K562 (cell line): ENCODE data around the gene SLC16A9. TPM values are rescaled to one million over a fixed set of nuclear protein-coding genes. Genes with fewer than 3 reads are reported as not detected.
A peak's percentile ranks its signal among the peaks of the same experiment; 100 is the strongest.

Source experiments
- ATAC-seq: fragments of 200-7000 bp; cut with Tn5 transposase; 3 replicates; pipeline ENCODE4 v1.9.1; 2020; ENCODE audit warnings: moderate library complexity
- BruUV-seq: library from RNA; stranded (reverse); fragments of 400-500 nt; replicated peaks from 2 replicates; lab custom pipeline; 2021; lab: Mats Ljungman, UMichigan
- CTCF ChIA-PET: fragments of 300-600 bp; formaldehyde crosslinking; extraction: SDS; loops from one replicate; lab custom pipeline; 2021; ENCODE audit warnings: low intra/inter-chr PET ratio; lab: Yijun Ruan, JAX
- POLR2A ChIA-PET: fragments of 300-600, 350-650 bp; sonication (Branson Sonifier 250); formaldehyde crosslinking; extraction: SDS; loops from one replicate; lab custom pipeline; 2021; ENCODE audit warnings: antibody characterized with exemption, inconsistent platforms; lab: Yijun Ruan, JAX
- DNase-seq, 4 experiments: peaks; one replicate each; pipeline versions ENCODE4 v3.0.0 to v3.0.0-alpha.2; 2011 to 2018; ENCODE audit warnings: low spot score in 3 of 4, mixed read lengths in 3 of 4; ENCODE audit errors: extremely low read depth in 1 of 4
- FAIRE-seq: peaks from 2 replicates; lab custom pipeline; 2011; peaks lifted over from hg19 to GRCh38; lab: Jason Lieb, UNC
- H2AFZ ChIP-seq: 2 replicates; pipeline ENCODE4 v1.6.0; 2011; ENCODE audit warnings: low read depth, low read length, control low read depth, inconsistent platforms
- H3K27ac ChIP-seq: fragments of 200-600 bp; 3 replicates; pipeline ENCODE4 v1.8.0; 2011; ENCODE audit warnings: low read depth, mild to moderate bottlenecking, control low read depth, inconsistent platforms, low read length, moderate library complexity, mixed read lengths; ENCODE audit errors: extremely low read depth
- H3K27me3 ChIP-seq, 2 experiments: fragments of 300-600 bp in 1 of 2; 2 replicates in 1 of 2; 3 replicates in 1 of 2; pipeline versions ENCODE4 v1.6.0 to v1.8.0; 2011; ENCODE audit warnings: inconsistent platforms in 2 of 2, low read length in 2 of 2, mild to moderate bottlenecking in 1 of 2, mixed read lengths in 1 of 2, moderate library complexity in 1 of 2; ENCODE audit not compliant: control insufficient read depth in 2 of 2, insufficient read depth in 2 of 2
- H3K36me3 ChIP-seq: fragments of 300-600 bp; 3 replicates; pipeline ENCODE4 v1.8.0; 2011; ENCODE audit warnings: mild to moderate bottlenecking, low read length, inconsistent platforms; ENCODE audit not compliant: control insufficient read depth, insufficient read depth
- H3K4me1 ChIP-seq, 2 experiments: fragments of 200-600 bp in 1 of 2; replicated peaks in 1 of 2; 2 replicates in 1 of 2; 3 replicates in 1 of 2; pipeline versions ENCODE4 v1.5.1 to v1.8.0; 2011; ENCODE audit warnings: inconsistent platforms in 2 of 2, low read length in 2 of 2, mild to moderate bottlenecking in 1 of 2, mixed read lengths in 1 of 2, moderate library complexity in 1 of 2; ENCODE audit not compliant: control insufficient read depth in 2 of 2, insufficient read depth in 2 of 2
- H3K4me2 ChIP-seq: 2 replicates; pipeline ENCODE4 v1.6.1; 2011; ENCODE audit warnings: low read length, control low read depth, inconsistent platforms, mixed read lengths; ENCODE audit not compliant: insufficient read depth
- H3K4me3 ChIP-seq: fragments of 200-600 bp; sonication (generic), shearing (Covaris generic); 2 replicates; pipeline ENCODE4 v1.5.1; 2016; ENCODE audit warnings: control low read depth, inconsistent platforms
- H3K79me2 ChIP-seq: fragments of 200-600 bp; 3 replicates; pipeline ENCODE4 v1.8.0; 2011; ENCODE audit warnings: low read length, inconsistent platforms; ENCODE audit not compliant: control insufficient read depth, insufficient read depth
- H3K9ac ChIP-seq, 2 experiments: 2 replicates each; pipeline versions ENCODE4 v1.6.0 to v1.6.1; 2011; ENCODE audit warnings: low read depth in 2 of 2, low read length in 2 of 2, control low read depth in 1 of 2, inconsistent platforms in 1 of 2, mild to moderate bottlenecking in 1 of 2, mixed read lengths in 1 of 2; ENCODE audit not compliant: insufficient read depth in 1 of 2
- H3K9me1 ChIP-seq: one replicate; pipeline ENCODE4 v1.6.0; 2011; ENCODE audit warnings: inconsistent platforms, mild to moderate bottlenecking, low read length, moderate library complexity; ENCODE audit not compliant: control insufficient read depth, insufficient read depth
- H3K9me3 ChIP-seq: replicated peaks from 2 replicates; pipeline ENCODE4 v1.5.1; 2011; ENCODE audit warnings: low read depth, low read length, inconsistent platforms; ENCODE audit not compliant: control insufficient read depth, insufficient read depth
- H4K20me1 ChIP-seq: replicated peaks from 2 replicates; pipeline ENCODE4 v1.6.1; 2011; ENCODE audit warnings: low read length, inconsistent platforms, mixed read lengths; ENCODE audit not compliant: control insufficient read depth, insufficient read depth
- AFF4 ChIP-seq: sonication (generic); formaldehyde crosslinking; IDR thresholded peaks from 2 replicates; pipeline ENCODE4 v1.8.0; 2023; ENCODE audit warnings: mild to moderate bottlenecking, missing genetic modification reagents
- ZNF324 ChIP-seq: fragments of 250-450 bp; sonication (Bioruptor Pico); IDR thresholded peaks from 2 replicates; pipeline ENCODE4 v1.4.0; 2020; ENCODE audit warnings: mild to moderate bottlenecking
- WGBS: fragments of 100-300 bp; shearing (Covaris generic); methylation state at CpG from one replicate; pipeline ENCODE4 v1.1.6; 2016; ENCODE audit warnings: low coverage, mixed read lengths; ENCODE audit not compliant: insufficient coverage; ENCODE audit errors: missing lambda C conversion rate; 5-methylcytosine and 5-hydroxymethylcytosine counted together
- in situ Hi-C: fragments of 300-500 bp; cut with MboI; formaldehyde crosslinking; loops from 4 replicates; pipeline ENCODE4 v1.15.0; 2018; ENCODE audit warnings: inconsistent platforms, mixed read lengths
- intact Hi-C: fragments of 100-400 bp; cut with micrococcal nuclease; formaldehyde crosslinking; loops from 2 replicates; pipeline ENCODE4 v1.14.2; 2022
- polyA plus RNA-seq, 8 experiments: library from polyadenylated mRNA; depleted of rRNA in 4 of 8; stranded (reverse) in 5 of 8; unstranded in 3 of 8; fragments of >200 nt; fragmentation: Nextera tagmentation in 2 of 8; fragmentation: Illumina TruSeq in 1 of 8; extraction: Ambion mirVana in 2 of 8; extraction: Trizol in 1 of 8; gene quantifications; 2 replicates each; pipeline versions ENCODE4 v1.2.1 to v1.2.3, GENCODE V29; 2011 to 2014; ENCODE audit warnings: inconsistent platforms in 1 of 8, missing spikeins in 1 of 8
- total RNA-seq, 7 experiments: library from RNA; depleted of rRNA in 6 of 7; stranded (reverse); fragments of >200 nt in 6 of 7; fragmentation: Illumina TruSeq in 2 of 7; extraction: Trizol in 2 of 7; gene quantifications; 2 replicates each; pipeline versions ENCODE4 v1.2.1 to v1.2.3, GENCODE V29; 2011 to 2021; ENCODE audit warnings: low replicate concordance in 1 of 7

SLC16A9 gene
- total and polyA plus RNA-seq, 9 of the 15 experiments (the other 6 are each of a cell fraction or from before 2014, with no cell fraction given): 0.90 to 6.4 (median 2.1) TPM

- Histone ChIP-seq H3K4me3 (no peak overlapping the region), H3K9ac (no peak overlapping the region), H3K4me1 (no peaks in the 10 kb centered on the region), H3K9me3 (no peaks in the 10 kb centered on the region), H3K27me3 (no peaks in the 10 kb centered on the region), H2AFZ (no peak overlapping the region), H3K4me2 (no peak overlapping the region), H3K27ac (no peak overlapping the region), H3K79me2 (no peaks in the 10 kb centered on the region), H3K36me3 (no peaks in the 10 kb centered on the region), H3K9me1 (no peaks in the 10 kb centered on the region), H4K20me1 (no peaks in the 10 kb centered on the region)
- ATAC-seq: no peak
- no peak for FAIRE-seq
- intact Hi-C loops: no loop called here
- 23% methylated on average over 4 of the region's 4 CpGs for WGBS
- ChIA-PET CTCF (no interaction called here), POLR2A (no interaction called here)
- no TSS peak for BruUV-seq
- peak; percentile 55; the same call in 1 of the 2 replicates for TF ChIP-seq ZNF324 (CRISPR knock-in tag)
- TF ChIP-seq AFF4: no peak
- in situ Hi-C loops: no loop called here
- DNase-seq: no peak
These were observed 41.6 kb downstream of the SLC16A9 start for GRCh38 chr10:59668096-59668495.
